Activated CD4-positive, CD25-positive, alpha-beta regulatory T cell treated with anti-CD3 and anti-CD28 coated beads, Interleukin-2, amount 50 U/mL, for 24 hours (primary cell): ENCODE results near the gene D2HGDH.
"Not testable (repeated sequence)": the region's sequence is repeated elsewhere in the genome, so short reads cannot be mapped to it uniquely, and the experiment has no call there.

Source experiments
- ATAC-seq, 2 donors: fragments of 150-1000 bp; cut with Tn5 transposase; one replicate each; pipeline ENCODE4 v1.10.0; 2021; ENCODE audit warnings: mild to moderate bottlenecking in 1 of 2, moderate library complexity in 1 of 2

D2HGDH gene

GRCh38 chr2:241796610-241797138 lies 62.2 kb downstream of the D2HGDH start:
- ATAC-seq, result no peak

GRCh38 chr2:241797441-241798080 lies 63.1 kb downstream of the D2HGDH start:
- ATAC-seq, result no peak

- ATAC-seq, result no peak
Observed at GRCh38 chr2:241798081-241798630, 63.7 kb downstream of the D2HGDH start.

- ATAC-seq, result no peak
Observed at GRCh38 chr2:241798631-241799521, 64.4 kb downstream of the D2HGDH start.

GRCh38 chr2:241799522-241800197 lies 65.2 kb downstream of the D2HGDH start:
- no peak for ATAC-seq

GRCh38 chr2:241800198-241800903 lies 65.9 kb downstream of the D2HGDH start:
- not testable (repeated sequence) for ATAC-seq

- ATAC-seq, result no peak
Observed at GRCh38 chr2:241801611-241802420, 67.4 kb downstream of the D2HGDH start.

GRCh38 chr2:241802421-241803318 lies 68.2 kb downstream of the D2HGDH start:
- no peak for ATAC-seq

- ATAC-seq, result peak; percentile 57 to 64
Observed at GRCh38 chr2:241803387-241804325, 69.2 kb downstream of the D2HGDH start.

GRCh38 chr2:241804326-241805229 lies 70.1 kb downstream of the D2HGDH start:
- peak; percentile 15 to 21 for ATAC-seq

- not testable (repeated sequence) for ATAC-seq
Observed at GRCh38 chr2:241806217-241806616, 71.8 kb downstream of the D2HGDH start.

- ATAC-seq, result no peak
Observed at GRCh38 chr2:241808051-241808720, 73.8 kb downstream of the D2HGDH start.

GRCh38 chr2:241808721-241809382 lies 74.4 kb downstream of the D2HGDH start, which contains the start of gene NEU4:
TSS of gene NEU4 (plus strand) at chr2:241809193. CDS start at chr2:241814485, 5,292 bp downstream.
- ATAC-seq, result no peak

- no peak for ATAC-seq
Observed at GRCh38 chr2:241809383-241810306, 75.2 kb downstream of the D2HGDH start.
